Aorta (tissue), 5 donors: ENCODE measurements around the gene TBL1XR1. TPM values are rescaled to one million over a fixed set of nuclear protein-coding genes. Genes with fewer than 3 reads are reported as not detected.

Experiments used
- ATAC-seq: fragments of 200-7000 bp; cut with Tn5 transposase; one replicate; pipeline ENCODE4 v1.9.1; 2022; ENCODE audit warnings: moderate library complexity; ENCODE audit not compliant: low FRiP score
- DNase-seq, 2 donors: peaks; one replicate each; pipeline ENCODE4 v3.0.0-alpha.2; 2020
- H3K27ac ChIP-seq, 2 donors: one replicate each; pipeline ENCODE4 v1.5.1; 2013; ENCODE audit warnings: low read length in 2 of 2, mild to moderate bottlenecking in 2 of 2, moderate library complexity in 2 of 2, control low read depth in 1 of 2, inconsistent platforms in 1 of 2, low read depth in 1 of 2
- H3K27me3 ChIP-seq, 2 donors: one replicate each; pipeline ENCODE4 v1.6.1; 2013; ENCODE audit warnings: control low read depth in 1 of 2, low read length in 1 of 2, mild to moderate bottlenecking in 1 of 2, moderate library complexity in 1 of 2; ENCODE audit not compliant: insufficient read depth in 2 of 2, control insufficient read depth in 1 of 2
- H3K36me3 ChIP-seq, 2 donors: one replicate each; pipeline ENCODE4 v1.6.1; 2013; ENCODE audit warnings: control low read depth in 1 of 2, low read length in 1 of 2, mild to moderate bottlenecking in 1 of 2; ENCODE audit not compliant: insufficient read depth in 2 of 2, control insufficient read depth in 1 of 2
- H3K4me1 ChIP-seq, 2 donors: one replicate each; pipeline ENCODE4 v1.6.1; 2013; ENCODE audit warnings: low read length in 2 of 2, control low read depth in 1 of 2, mild to moderate bottlenecking in 1 of 2, moderate library complexity in 1 of 2; ENCODE audit not compliant: insufficient read depth in 2 of 2, control insufficient read depth in 1 of 2
- H3K4me3 ChIP-seq, 2 donors: one replicate each; pipeline ENCODE4 v1.5.1; 2013; ENCODE audit warnings: low read length in 2 of 2, control low read depth in 1 of 2, mild to moderate bottlenecking in 1 of 2
- H3K9me3 ChIP-seq: one replicate; pipeline ENCODE4 v1.6.1; 2013; ENCODE audit warnings: mild to moderate bottlenecking, low read length; ENCODE audit not compliant: control insufficient read depth
- WGBS, 2 donors: extraction: QIAGEN DNeasy Blood & Tissue Kit; methylation state at CpG; one replicate each; pipeline ENCODE4 v1.1.7; 2013; 5-methylcytosine and 5-hydroxymethylcytosine counted together
- intact Hi-C, 2 donors: fragments of 100-400 bp; cut with DNase I; formaldehyde crosslinking; loops; one replicate each; pipeline versions ENCODE4 v1.14.2 to v1.15.0; 2022
- polyA plus RNA-seq, 2 donors: library from polyadenylated mRNA; stranded (reverse); fragments of 200-250 nt; gene quantifications; one replicate each; pipeline ENCODE4 v1.2.3, GENCODE V29; 2013
- total RNA-seq, 2 donors: library from RNA; stranded (reverse); fragmentation: NEBNext Ultra II Directional; extraction: Animal tissue kit (Norgen Biotek cat#: 25700); gene quantifications; one replicate each; pipeline ENCODE4 v1.2.1, GENCODE V29; 2021
- donor health status: healthy with polysubstance abuse.
- donor health status: Bipolar disorder and iron deficiency.
- donor health status: DM: no; HTN: no; CAD: no.
- donor health status: DM: no; HTN: no; CAD: no.
- donor health status: DM: yes; HTN: yes; CAD: no.

Gene TBL1XR1
- total and polyA plus RNA-seq, 4 donors: 19.0 to 200 (median 81.4) TPM

DNA sequence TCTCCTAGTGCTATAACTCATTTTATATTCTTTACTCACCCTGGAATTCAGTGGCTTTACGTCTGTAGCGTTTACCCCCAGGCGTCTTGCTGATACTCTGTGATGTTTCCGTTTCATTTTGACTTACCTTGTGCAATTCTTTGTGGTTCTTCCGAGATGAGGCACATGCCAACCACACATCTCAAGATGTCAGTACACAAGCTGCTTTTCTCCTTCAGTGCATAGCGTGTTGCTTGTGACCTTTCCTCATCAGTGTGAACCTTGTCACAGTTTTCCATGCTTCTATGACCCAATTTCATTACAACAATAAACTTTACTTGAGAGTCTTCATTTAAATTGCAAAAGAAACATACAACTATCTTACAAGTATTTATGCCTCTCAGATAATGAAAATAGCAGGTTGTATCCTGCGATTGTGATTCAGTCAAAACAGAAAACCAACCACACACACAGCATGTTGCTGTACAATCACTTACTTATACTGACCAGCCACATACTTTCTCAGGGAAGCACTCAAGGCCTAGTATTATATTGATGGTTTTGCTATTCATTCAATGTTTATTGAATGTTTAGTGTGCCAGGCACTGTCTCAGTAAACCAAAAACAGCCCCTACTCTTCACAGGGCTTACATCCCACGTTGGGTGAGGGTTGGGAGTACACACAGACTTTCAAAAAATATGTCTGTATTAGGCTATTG lies 4.6 kb upstream of the TBL1XR1 start:
- ATAC-seq (no peak), DNase-seq (no peak)
- 88% methylated on average over 8 of the region's 8 CpGs for WGBS, 2 donors
- no peaks in the 10 kb centered on the region for H3K9me3 ChIP-seq
- H3K4me3 ChIP-seq: no peak overlapping the region
- H3K27ac ChIP-seq: no peak overlapping the region
- intact Hi-C loops: no loop called here
- H3K36me3 ChIP-seq: no peaks in the 10 kb centered on the region
- no peaks in the 10 kb centered on the region for H3K4me1 ChIP-seq
- H3K27me3 ChIP-seq: no peaks in the 10 kb centered on the region

DNA sequence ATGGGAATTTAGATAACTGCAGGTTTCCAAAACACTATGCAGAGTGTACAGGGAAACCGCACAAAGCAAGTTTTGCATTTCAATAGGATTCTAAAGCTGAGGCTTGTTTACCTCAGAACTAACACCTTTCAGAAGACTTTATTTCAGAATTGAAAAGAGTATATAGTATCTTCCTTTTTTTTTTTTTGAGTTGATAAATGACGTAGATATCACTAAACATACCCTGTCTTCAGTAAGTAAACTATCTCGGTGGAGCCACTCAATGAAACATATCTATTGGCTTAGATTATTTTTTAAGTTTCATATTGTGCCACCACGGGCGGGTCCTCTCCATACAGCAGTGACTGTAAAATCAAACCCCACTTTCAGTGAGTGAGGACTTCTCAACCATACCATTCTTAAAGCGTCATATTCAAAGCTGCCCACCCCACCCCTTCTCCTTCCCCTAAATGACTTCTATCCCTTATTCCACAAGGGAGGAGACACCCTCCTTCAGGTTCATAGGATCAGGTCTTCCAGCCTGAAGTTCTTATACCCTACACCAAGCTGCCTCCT lies 2.0 kb upstream of the TBL1XR1 start:
- intact Hi-C loops: loop anchor here (5.0 to 10.0 kb wide), 5 partner anchors 74 to 1126 kb away; no protein-coding TSS in a partner anchor
- Histone ChIP-seq H3K4me1 (no peaks in the 10 kb centered on the region), H3K36me3 (no peaks in the 10 kb centered on the region), H3K27me3 (no peaks in the 10 kb centered on the region), H3K9me3 (no peaks in the 10 kb centered on the region), H3K27ac (no peak overlapping the region), H3K4me3 (no peak overlapping the region)
- 55 to 58% methylated on average over 6 of the region's 6 CpGs for WGBS, 2 donors
- DNase-seq (no peak), ATAC-seq (no peak)

DNA sequence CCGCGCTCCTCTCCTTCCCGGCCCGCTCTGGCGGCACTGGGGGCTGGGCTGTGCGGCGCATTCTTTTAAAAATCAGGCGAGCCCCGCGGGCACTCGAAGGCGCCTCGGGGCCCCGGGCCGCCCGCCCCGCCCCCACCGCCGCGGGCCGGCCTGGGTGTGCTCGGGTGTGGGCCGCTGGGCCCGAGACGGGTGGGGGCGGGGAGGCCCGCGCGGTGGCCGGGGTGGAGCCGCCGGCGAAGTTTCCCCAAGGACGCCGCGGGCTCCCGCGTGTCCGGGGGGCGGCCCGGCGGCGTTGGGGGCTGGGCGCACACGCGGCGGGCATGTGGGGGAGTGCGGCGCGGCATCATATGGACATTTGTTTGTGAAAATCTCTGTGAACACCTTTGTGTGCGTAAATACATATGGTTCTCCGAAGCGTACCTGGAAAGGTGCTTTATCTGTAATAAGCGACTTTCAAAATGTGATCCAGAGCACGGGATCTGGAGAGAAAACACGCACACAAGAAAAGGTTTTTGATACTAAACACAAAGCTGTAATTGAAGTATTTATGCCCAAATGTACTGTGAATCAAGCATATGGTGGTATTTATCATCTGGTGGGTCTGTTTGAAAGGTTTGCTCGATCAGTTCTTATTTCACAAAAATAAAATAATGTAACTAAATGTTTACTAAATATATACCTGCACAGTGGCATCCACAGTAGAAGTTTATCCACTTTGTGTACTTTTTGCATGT lies 612 bp upstream of the TBL1XR1 start:
- H3K4me1 ChIP-seq: peaks cover 0 to 3% of the 10 kb centered on the region in 2 donors
- no peaks in the 10 kb centered on the region for H3K9me3 ChIP-seq
- ATAC-seq (peak; percentile 69), DNase-seq (peak in 1 of 2 donors; percentile 85)
- 0 to 1% methylated on average over 45 to 57 of the region's 57 CpGs for WGBS, 2 donors
- H3K27ac ChIP-seq: peak overlapping the region; percentile 72 to 86
- no peaks in the 10 kb centered on the region for H3K27me3 ChIP-seq
- H3K4me3 ChIP-seq: peak overlapping the region; percentile 88 to 99
- intact Hi-C loops: loop anchor here (1.0 to 10.0 kb wide), 7 partner anchors 73 to 1127 kb away; no protein-coding TSS in a partner anchor
- H3K36me3 ChIP-seq: no peaks in the 10 kb centered on the region

DNA sequence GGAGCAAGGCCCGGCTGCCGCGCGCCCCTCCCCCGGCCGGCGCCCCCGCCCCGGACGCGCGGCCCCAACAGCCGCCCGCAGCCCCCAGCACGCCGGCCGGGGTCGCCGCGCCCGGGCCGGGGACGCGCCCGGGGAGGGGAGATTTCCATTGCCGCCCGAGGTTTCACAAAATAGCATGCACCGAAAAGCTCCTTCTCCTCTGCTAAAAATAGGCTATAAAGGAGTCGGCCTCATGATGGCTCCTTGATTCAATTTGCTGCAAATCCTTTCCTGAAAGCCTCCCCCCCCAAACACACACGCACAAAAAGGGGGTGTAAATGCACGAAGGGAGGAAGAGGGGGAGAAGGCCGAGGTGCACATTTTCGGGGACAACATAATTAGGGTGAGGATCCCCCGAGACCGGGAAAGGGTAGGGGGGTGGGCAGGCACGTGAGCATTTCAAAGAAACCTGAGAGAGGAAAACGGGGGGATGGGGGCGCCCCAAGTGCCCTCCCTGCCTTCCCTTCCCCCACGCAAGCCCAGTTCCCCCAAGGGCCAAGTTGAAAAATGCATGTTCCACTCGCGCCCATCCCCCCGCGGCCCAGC lies 734 bp downstream of the TBL1XR1 start:
- H3K4me1 ChIP-seq: peaks cover 0 to 3% of the 10 kb centered on the region in 2 donors
- H3K27ac ChIP-seq: peak overlapping the region; percentile 87 to 94
- 1% methylated on average over 39 to 43 of the region's 43 CpGs for WGBS, 2 donors
- no peaks in the 10 kb centered on the region for H3K36me3 ChIP-seq
- no peak for ATAC-seq
- intact Hi-C loops: loop anchor here (1.0 to 10.0 kb wide), 7 partner anchors 72 to 1128 kb away; no protein-coding TSS in a partner anchor
- H3K4me3 ChIP-seq: peak overlapping the region; percentile 99 to 100
- peak in 1 of 2 donors; percentile 65 for DNase-seq
- no peaks in the 10 kb centered on the region for H3K9me3 ChIP-seq
- H3K27me3 ChIP-seq: no peaks in the 10 kb centered on the region

DNA sequence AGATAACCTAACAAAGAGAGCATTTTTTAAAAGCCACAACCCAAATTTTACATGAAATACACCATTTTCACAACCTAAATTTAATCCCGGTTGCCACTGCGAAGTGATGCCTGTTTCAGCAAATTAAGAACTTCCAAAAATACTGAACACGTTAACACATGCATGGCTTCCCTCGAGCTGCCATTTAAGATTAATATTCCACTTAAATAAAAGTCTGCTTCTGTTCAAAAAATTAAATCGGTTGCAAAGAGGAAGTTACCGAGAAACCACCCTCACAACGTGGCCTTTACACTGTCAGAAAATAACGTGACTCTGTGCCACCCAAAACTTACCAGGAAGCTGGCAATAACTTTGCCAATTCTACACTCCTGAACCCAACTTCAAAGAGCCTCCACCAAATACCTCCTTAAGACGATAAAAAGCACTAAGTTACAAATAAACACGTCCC lies 1.2 kb downstream of the TBL1XR1 start:
- Histone ChIP-seq H3K36me3 (no peaks in the 10 kb centered on the region), H3K27me3 (no peaks in the 10 kb centered on the region), H3K4me1 (peaks cover 0 to 3% of the 10 kb centered on the region in 2 donors), H3K9me3 (no peaks in the 10 kb centered on the region), H3K27ac (peak overlapping the region; percentile 60 to 94), H3K4me3 (peak overlapping the region; percentile 99 to 100)
- intact Hi-C loops: loop anchor here (2.0 to 10.0 kb wide), 6 partner anchors 71 to 1129 kb away; no protein-coding TSS in a partner anchor
- ATAC-seq (no peak), DNase-seq (no peak)
- WGBS, 2 donors: 0 to 1% methylated on average over 10 of the region's 10 CpGs

DNA sequence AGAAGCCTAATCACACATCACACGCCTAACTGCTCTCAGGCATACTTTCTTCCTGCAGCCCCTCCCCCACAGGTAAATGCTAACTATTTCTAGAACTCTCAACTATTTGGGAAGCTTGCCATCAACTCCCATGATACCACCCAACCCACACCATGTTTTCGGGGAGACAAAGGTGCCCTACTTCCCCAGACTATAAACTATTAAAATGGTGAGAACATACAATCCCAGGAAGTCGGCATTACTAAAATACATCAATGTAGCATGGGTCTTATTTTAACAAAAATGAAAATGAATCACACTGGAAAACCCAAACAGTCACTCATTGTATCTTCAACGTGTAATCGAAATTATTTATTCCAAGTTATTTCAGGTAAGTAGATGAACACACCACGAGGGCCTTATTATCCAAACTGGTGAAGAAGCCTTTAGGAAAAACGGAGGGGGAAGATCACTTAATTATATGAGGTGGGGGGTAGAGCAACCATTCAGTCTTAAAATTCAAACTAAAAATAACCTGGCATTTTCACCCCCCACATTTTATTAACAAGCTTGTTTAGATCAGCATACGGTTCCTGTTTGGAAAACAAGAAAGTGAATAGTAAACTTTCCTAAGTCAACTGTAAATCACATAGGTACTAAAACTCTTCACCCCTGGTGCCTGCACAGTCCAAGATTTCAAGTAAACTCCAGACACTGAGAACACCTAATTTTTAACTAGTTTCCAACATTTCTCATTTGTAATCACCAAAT lies 1.9 kb downstream of the TBL1XR1 start:
- no peak for ATAC-seq
- intact Hi-C loops: loop anchor here (5.0 to 10.0 kb wide), 5 partner anchors 71 to 1129 kb away; no protein-coding TSS in a partner anchor
- Histone ChIP-seq H3K27ac (peak overlapping the region in 1 of 2 donors; percentile 94), H3K4me1 (peaks cover 1 to 3% of the 10 kb centered on the region in 2 donors), H3K9me3 (no peaks in the 10 kb centered on the region), H3K36me3 (no peaks in the 10 kb centered on the region), H3K27me3 (no peaks in the 10 kb centered on the region), H3K4me3 (peak overlapping the region; percentile 99 to 100)
- 0% methylated on average over 8 of the region's 8 CpGs for WGBS, 2 donors
- DNase-seq: no peak

DNA sequence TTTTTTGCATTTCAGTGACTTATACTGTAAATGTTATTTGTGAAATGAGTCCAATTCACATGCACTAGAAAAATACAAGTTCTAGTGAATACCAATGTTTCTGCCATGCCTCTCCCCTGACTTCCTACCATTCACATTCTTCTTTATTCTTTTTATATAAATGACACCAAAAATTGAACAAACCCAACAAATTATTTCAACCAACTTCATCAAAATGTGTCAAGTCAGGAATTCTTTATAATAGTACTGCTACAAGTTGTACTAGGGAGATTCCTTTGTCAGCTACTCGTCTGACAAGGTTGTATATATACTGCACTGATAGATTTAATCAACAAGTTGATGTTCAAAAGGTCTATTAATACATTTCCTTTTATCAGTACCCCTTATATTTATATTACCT lies 3.0 kb downstream of the TBL1XR1 start:
- Histone ChIP-seq H3K4me3 (peak overlapping the region; percentile 30 to 49), H3K27me3 (no peaks in the 10 kb centered on the region), H3K9me3 (no peaks in the 10 kb centered on the region), H3K36me3 (no peaks in the 10 kb centered on the region), H3K4me1 (peaks cover 1 to 3% of the 10 kb centered on the region in 2 donors), H3K27ac (no peak overlapping the region)
- intact Hi-C loops: loop anchor here (10.0 kb wide), 3 partner anchors 69 to 1131 kb away; no protein-coding TSS in a partner anchor
- DNase-seq (no peak), ATAC-seq (no peak)
- 3 to 5% methylated on average over 1 of the region's 1 CpG for WGBS, 2 donors
